Glomerular visceral epithelial cell (primary cell): ENCODE data around the gene GBGT1.
"Not testable (repeated sequence)": the region's sequence is repeated elsewhere in the genome, so short reads cannot be mapped to it uniquely, and the experiment has no call there.

ENCODE experiments used
- DNase-seq: peaks from one replicate; pipeline ENCODE4 v3.0.0-alpha.2; 2016; ENCODE audit errors: extremely low spot score

GBGT1 gene

DNA sequence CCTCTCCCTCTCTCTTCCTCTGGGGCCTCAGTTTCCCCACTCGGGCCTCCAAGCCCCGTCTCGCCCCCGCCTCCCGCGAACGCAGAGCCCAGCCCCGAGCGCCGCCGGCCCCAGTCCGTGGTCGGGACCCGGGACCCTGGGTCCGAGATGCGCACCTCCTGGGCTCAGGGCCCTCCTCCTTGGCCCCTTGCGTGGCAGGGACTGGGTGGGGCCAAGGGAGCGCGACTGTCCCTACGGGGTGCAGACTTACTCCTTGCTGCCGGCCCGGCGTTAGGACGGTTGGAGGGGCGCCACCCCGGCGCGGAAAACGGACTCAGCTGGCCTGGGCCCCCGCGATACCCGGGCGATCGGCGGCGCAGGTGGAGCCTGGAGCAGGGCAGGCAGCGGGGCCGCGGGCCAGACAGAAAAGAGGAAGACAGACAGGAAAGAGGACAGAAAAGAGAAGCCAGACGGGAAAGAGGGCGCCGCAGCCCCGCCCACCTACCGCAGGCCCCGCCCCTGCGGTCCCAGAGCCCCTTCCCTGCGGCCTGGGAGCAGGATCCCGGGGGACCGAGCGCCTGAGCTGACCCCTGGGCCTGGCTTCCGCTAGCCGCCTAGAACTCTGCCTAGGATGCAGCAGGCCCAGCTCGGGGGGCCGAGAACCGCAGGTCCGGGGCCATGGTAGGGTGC is at the start of gene GBGT1:
Gene GBGT1, minus strand, starts transcription at position 411 of the 669 bp plus-strand sequence. CDS start 1,502 bp downstream, outside the sequence.
- peak; percentile 13 for DNase-seq

DNA sequence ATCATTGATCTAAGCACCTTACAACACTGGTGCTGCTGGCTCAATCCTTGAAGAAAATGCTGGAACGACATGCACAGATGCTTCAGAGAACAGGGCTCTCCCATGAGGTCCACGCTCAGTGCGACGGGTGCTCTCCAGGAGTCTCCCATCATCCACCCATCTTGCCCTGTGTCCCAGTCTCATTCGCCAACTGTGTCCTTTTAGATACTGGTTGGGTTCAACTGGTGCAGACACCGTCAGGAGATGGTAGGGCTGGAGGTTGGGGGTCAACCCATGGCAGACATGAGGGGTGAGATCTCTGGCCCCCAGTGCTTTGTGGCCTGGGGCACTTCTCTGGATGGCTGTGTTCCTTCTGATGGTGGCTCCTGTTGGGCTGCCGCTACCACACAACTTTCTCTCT is 46.9 kb upstream of the GBGT1 start:
- no peak for DNase-seq

DNA sequence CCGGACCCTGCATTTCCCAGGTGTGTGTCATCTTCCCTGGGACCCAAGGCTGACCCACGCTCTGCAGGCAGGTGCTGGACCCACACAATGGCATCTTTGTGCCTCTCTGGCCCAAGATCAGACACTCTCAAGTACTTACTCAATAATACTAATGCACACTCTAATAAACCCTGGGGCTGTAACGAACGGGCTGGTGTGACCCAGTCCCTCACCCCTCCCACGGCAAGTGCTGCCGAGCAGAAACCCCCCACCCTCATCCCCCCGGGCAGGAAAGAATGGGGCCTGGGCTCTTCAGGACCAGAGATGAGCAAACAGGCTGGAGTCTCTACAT is 46.5 kb upstream of the GBGT1 start:
- DNase-seq: no peak

DNA sequence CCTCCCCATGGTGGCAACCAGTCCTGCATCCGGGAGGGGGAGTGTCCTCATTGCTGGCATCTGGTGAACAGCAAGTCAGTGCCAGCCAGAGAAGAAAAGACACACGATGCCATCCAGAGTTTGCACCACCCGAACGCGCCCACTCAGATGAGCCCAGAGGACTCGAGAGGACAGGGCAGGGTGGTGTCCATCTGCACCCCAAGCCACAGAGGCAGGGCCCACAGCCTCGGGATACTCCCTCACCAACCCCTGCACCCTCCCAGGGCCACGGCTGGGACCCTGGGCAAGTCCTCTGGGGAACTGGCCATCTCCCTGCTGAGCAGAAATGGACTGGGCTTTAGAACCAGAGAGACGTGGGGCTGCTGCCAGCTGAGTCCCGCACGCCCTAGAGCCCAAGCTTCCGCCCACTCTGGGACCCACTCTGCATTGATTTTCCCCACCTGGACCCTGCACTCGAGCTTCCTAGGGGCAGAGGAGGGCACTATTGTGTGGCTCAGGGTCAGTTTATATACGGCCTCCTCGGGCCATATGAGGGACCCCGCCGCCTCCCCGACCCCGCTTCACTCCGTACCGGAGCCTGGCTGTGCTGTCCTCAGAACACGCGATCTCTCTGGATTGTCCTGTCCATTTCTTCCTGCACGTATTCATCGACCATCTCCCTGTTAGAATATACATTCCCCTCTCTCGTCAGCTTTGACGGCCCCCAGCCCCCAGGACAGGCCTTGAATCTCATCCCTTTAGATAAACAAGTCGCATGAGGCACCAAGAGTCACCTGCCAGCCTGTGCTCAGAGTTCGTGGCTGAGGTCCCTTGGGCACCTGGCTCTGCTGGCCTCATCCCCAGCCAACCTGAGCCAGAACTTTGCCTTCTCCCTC is 45.9 kb upstream of the GBGT1 start:
- not testable (repeated sequence) for DNase-seq

DNA sequence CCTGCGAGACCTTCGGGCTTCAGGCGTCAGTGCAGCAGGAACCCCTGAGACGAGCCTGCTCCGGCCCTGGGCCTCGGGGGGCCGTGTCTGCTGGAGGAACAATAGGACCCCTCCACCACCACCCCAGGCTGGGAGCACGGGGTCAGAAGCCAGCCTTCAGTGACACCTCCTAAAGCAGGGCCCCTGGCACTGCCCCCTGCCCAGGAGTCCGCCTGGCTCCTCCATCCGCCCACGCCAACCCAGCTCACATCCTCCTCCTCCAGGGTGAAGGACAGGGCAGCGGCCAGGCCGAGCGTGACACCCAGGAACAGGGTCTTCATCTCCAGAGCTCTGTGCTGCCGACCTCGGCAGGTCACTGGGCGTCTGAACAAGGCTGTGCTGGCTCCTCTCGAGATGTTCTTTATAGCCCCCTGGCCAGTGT is 45.2 kb upstream of the GBGT1 start, which contains the start of gene OBP2B:
Gene OBP2B, minus strand, starts transcription at position 371 of the 421 bp plus-strand sequence. Its CDS starts 51 bp downstream, at position 320.
- not testable (repeated sequence) for DNase-seq

DNA sequence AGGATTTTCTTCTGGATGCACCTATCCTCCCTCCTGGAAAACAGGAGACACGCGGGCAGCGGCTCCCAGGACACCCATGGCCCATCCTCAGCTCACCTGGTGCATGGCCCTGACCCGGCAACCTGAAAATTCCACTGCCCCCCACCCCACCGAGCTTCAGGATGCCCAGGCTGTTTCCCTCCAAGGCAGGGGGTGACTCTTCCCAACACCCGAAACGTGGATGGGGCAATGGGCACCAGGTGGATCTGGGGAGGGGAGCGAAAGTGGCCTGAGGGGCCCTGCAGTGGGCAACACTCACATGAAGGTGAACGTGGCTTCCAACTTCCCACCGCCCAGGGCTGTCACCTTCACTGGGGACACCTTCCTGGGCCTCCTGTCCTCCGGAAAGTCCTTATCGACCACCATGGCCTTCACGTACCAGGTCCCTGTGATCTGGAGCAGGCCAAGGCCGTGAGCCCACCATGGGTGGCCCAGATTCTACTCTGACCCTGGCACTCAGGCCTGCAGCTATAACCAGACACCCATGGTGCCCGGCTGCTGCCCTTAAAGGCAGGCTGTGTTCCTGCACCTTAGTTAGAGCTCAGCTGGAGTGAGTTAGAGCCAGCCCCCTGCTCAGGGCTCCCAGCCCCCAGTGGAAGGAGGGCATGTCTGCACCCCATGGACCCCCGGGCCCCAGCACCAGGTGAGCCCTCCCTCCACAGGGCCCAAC is 44.6 kb upstream of the GBGT1 start:
- DNase-seq: not testable (repeated sequence)

DNA sequence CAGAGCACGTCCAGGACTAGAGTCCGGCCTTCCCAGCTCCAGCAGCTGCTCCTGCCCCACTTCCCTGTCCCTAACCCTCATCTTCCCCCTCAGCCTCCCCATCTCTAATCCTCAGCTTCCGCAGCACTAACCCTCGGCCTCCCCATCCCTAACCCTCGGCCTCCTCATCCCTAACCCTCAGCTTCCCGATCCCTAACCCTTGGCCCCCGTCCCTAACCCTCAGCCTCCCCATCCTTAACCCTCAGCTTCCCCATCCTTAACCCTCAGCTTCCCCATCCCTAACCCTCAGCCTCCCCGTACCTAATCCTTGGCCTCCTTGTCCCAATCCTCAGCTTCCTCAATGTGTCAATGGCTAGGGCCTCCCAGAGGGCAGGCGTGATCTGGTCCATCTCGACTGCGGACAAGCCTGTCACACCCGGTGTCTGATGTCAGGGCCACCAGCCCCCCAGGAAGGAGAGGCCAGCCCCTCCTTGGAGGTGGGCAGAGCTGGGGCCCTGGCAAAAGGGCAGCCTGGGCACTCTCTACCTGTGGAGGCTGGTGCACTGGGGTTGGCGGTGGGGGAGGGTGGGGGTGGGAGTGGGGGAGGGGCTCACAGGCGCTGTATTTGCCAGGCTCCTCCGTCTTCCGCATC is 43.9 kb upstream of the GBGT1 start:
- DNase-seq: no peak

DNA sequence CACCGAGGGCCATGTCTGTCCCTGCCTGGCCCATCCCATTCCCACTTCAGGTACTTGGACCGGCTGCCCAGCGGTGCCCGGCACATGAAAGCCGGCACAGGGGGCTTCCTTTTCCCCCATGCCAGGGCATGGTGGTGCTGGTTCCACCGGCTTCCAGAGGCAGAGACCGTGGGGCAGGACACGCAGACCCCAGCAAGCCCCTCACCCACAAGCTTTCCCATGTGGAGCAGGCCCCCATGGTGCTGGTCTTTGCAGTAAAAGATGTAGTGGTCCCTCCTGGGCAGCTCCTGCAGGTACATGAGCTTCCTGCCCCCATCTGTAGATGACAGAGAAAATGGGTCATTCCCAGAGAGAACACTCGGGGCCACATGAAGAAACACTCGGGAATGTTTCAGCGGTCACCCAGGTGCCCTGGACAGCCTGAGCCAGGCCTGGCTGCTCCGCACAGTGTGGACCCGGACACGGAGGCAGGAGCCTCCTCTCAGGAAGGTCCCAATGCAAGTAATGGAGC is 43.4 kb upstream of the GBGT1 start:
- no peak for DNase-seq

DNA sequence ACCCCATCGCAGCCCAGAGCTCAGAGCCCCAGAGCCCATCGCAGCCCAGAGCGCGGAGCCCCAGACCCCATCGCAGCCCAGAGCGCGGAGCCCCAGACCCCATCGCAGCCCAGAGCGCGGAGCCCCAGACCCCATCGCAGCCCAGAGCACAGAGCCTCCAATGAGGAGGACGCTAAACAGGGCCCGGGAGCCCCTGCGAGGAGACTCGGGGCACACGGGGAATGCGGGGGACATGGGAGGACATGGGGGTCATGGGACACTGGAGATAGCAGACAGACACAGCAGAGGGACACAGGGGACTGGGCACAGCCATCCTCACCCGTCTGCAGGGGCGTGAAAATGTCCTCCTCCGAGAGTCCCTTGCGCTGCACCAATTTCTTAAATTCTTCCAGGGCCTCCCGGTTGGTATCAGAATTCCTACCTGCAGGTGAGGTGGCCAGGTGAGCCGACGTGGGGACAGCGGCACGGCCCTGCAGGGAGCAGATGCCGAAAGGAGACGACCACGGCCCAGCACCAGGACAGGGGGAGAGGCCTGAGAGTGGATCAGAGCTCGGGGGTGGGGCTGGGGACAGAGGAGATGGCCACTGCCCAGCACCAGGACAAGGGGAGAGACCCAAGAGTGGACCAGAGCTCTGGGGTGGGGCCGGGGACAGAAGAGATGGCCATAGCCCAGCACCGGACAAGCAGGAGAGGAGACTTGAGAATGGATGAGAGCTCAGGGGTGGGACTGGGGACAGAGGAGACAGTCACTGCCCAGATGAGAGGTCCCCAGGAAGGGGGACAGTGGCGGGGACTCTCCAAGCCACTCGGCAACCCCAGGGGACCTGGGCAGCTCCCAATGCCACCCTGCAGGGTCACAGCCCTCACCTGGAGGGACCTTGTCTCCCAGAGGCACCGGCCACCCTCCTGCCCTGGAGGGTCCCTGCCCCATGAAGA is 42.5 kb upstream of the GBGT1 start:
- DNase-seq: no peak

DNA sequence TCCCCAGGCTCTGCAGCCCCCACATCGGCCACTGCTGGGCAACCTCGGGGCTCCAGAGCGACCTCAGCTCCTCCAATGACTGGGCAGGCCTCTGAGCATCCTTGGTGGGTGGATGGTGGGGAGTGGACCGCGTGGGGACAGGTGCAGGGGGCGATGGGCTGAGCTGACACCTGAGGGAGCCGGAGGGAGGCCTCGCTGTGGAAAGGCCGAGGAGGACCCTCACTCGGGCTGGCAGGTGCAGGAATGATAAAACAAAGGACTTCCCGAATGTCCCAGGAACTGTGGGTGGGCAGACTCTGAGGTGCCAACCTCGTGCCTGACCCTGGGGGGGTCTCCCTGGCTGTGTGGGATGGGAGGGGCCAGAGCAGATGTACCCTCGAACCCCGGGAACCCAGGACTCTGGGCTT is 41.8 kb upstream of the GBGT1 start:
- not testable (repeated sequence) for DNase-seq

DNA sequence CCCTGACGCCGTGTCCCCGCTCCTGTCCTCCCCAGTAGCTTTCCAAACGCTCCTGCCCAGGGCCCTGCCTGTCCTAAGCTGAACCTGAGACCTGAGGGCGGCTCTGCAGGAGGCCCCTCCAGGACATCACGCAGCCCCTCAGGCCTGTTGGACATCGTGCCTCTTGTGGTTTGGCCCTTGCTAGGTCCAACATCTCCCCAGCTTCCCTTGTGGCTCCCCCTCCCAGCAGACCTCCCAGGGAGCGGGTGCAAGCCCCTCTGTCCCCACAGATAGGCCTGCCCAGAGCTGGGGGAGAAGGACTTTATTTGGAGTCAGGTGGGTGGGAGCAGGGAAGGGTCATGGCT is 41.3 kb upstream of the GBGT1 start:
- no peak for DNase-seq

DNA sequence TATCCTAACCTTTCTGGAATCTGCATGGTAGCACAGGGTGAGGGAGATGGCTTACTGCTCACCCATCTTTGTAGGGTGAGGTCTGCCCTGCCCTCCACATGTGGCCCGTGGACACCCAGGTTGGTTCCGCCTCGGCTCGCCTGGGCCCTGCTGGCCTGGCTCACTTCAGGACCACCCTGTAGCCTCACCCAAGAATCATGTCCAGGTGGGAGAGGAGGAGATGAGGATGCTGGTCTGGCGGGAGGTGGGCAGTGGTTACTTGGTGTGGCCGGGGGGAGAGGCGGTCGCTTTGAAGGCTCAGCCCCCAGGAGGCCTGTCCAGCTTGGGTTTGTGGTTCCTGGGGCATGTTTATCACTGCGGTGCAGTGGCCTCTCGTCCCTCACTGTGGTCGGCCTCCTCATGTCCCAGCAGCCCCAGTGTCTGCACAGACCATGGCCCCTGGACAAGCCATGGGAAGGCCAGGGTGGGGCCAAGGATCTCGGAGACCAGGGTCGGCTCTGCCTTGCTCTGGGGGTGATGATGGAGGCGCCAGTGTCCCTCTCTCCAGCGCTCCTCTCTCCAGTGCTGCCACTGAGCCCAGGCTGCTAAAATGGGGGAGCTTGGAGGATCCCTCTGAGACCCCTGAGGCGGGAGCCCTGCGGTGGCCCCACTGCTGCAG is 40.8 kb upstream of the GBGT1 start:
- DNase-seq: no peak

DNA sequence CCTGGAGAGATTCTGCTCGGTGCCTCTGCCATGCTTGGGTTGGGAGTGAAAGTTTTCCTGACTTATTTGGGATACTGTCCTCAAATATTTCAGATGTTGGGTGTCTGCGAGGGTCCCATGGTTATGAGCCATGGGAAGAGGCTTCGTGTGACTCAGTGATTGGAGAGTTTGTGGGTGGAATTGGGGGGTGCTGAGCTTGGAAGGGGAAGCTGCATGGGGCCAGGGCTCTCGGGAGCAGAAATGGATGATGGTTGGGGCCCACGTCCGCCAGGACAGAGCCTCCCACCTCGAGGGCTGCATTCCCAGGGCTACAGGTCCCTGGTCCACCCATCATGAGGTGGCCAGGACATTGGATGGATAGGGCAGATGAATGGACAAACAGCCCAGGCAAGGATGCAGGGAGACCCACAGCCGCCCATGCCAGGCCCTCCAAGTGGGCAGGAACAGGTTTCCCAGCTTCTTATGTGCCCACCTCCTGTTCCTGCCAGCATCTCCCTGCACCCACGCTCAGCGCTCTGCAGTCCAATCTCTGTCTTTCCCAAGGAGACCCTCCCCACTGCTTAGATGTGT is 39.9 kb upstream of the GBGT1 start:
- no peak for DNase-seq

DNA sequence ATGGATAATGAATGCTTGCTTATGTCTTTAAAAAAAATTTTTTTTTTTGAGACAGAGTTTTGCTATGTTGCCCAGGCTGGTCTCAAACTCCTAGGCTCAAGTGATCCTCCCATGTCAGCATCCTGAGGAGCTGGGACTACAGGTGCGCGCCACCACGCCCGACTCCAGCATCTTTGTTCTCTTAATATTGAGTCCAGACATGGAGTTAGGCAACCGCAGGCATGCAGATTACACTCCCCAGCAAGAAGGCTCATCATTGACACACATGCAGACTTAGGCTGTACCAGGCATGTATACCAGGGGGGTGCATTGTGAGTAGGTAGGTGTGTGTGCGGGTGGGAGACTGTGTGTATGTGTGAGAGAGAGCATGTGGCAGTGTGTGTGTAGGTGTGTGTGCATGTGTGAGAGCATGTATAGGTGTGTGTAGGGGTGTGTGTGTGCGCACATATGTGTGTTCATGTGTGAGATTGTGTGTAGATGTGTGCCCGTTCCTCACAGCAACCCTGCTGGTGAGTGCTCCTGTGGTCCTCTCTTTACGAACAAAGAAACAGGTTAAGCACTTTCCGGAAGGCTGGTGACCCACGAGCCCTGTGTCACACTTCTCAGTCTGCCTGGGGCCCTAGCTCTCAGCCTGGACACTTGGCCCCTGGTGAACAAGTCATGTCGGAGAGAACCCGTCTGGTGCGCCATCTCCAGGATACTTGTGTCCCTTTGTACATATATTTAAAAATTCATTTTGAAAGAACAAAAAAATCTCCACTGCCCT is 39.2 kb upstream of the GBGT1 start:
- DNase-seq: no peak

DNA sequence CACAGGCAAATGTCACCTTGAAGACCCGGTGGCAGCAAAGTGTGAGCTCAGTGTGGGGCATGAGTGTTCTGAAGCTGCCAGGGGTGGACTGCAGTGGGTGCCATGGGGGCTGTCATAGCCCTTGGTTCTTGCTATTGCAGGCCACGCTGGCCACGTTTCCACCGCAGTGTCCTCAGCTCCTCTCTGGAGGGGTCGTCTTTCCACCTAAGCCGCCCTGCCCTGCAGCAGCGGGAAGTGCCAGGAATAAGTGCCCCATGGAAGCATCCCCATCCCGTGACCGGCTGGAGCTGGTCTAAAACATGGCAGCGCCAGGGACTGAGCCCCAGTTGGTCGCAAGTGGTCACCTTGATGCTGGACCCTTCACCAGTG is 38.4 kb upstream of the GBGT1 start:
- DNase-seq: no peak

DNA sequence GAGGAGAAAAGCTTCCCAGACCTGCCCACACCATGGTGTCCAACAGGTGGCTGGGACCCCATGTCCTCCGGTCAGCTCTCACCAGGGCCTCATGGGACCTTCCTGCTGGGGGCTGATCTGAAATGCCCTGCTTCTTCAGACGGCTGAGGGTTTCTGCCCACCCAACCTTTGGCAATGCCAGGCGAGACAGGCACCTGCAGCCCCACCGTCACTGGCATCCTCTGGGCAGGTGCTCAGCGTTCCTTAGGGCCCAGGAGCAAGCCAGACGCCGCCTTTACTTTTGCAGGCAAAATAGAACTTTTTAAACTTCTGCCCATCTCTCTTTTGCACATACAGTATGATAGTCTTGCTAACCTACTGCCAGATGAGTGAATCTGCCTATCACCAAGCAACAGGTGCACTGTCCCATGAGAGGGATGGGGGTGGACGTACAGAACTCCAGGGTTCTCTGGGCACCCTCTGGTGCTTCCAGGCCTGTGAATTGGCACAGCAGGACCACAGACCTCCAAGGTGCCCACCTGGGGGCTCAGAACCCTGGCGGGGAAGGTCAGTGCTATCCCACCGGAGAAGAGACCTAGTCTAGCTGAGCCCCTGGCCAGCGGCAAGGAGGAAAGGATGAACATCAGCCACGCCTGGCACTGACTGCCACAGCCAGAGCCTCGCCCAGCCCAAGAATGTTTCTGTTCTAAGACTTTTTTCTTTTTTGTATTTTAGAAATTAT is 37.9 kb upstream of the GBGT1 start:
- DNase-seq: no peak

DNA sequence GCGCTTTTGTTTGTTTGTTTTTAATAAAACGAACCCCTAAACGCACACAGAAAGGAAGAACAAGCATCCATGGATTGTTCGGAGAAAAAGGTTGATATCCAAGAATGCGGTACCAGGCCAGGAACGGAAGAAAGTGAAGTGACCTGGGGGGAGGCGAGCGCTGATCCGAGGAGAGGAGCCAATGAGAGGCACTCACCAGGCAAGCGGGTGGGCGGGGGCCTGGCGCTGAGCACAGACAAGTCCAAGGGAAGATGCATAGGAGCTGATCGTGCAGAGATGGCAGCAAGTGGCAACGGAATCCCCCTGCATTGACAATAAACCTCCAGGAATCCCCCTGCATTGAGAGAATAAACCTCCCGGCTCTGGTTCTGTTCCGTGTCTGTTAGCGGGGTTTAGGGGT is 36.9 kb upstream of the GBGT1 start:
- DNase-seq: no peak

DNA sequence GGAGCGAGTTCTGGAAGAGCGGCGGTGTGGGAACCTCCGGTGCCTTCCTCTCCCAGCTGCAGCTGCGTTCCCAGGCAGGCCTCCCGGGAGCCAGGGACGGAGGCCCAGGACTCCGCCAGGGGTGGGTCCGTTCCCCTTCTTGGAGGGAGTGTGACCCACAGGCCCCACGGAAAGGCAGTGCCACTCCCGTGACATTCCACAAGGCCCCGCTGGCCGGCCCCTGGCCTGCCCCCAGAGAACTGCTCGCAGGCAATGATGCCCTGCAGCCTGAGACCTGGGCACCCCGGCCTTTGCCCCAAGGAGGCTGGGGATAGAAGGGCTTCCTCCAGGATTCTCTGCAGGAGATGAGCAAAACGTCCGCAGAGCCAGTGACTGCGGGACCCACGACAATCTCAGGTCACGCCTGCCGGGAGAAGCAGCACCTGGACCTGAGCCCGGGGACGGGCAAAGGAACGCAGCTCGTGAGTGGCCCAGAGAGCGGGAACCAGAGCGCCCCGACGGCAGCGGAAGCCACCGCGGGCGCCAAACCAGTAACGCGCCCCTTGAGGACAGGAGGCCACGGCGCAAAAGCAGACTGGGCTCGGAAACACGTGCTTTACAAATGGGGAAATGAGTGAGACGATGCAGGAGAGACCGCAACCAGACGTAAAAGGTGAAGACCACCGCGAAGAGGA is 36.1 kb upstream of the GBGT1 start:
- no peak for DNase-seq
